GM20000 (cell line): ENCODE data around the gene AMIGO3.

Experiments
- DNase-seq: peaks from one replicate; pipeline ENCODE4 v3.0.0; 2012; ENCODE audit warnings: low spot score
- TF ChIP-seq, protein P1 (sequence below): IDR thresholded peaks from 2 replicates; pipeline ENCODE4 v1.5.1; 2012; ENCODE audit warnings: mild to moderate bottlenecking, control low read depth; ENCODE audit errors: extremely low read depth, missing control alignments

The AMIGO3 gene, protein sequence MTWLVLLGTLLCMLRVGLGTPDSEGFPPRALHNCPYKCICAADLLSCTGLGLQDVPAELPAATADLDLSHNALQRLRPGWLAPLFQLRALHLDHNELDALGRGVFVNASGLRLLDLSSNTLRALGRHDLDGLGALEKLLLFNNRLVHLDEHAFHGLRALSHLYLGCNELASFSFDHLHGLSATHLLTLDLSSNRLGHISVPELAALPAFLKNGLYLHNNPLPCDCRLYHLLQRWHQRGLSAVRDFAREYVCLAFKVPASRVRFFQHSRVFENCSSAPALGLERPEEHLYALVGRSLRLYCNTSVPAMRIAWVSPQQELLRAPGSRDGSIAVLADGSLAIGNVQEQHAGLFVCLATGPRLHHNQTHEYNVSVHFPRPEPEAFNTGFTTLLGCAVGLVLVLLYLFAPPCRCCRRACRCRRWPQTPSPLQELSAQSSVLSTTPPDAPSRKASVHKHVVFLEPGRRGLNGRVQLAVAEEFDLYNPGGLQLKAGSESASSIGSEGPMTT

DNA sequence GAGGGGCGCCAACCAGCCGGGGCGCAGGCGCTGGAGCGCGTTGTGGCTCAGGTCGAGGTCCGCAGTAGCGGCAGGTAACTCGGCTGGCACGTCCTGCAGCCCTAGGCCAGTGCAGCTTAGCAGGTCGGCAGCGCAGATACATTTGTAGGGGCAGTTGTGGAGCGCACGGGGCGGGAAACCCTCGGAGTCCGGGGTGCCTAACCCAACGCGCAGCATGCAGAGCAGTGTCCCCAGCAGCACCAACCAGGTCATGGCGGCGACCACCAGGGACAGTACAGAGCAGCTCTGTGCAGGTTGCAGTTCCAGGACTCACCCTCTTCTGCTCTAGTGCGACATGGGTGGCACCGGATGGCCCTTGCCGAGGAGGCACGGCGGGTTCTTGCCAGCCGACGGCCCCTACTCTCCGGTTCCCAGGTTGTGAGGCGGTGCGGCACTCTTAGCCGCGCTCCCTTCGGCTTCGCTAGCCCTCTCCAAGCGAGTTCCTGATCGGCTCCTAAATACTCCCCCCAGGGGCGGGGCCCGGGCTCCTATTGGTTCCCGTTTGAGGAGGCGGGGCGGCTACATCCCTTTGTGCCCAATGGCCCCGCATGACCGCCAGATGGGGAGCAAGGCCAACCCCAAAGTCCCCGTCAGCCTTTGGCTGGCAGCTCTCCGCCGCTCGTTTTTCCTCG, at the start of gene AMIGO3:
Gene AMIGO3, minus strand, starts transcription at position 471 of the 671 bp plus-strand sequence. Its CDS starts 219 bp downstream, at position 252.
- peak; percentile 97 for DNase-seq
- TF ChIP-seq, protein P1, sequence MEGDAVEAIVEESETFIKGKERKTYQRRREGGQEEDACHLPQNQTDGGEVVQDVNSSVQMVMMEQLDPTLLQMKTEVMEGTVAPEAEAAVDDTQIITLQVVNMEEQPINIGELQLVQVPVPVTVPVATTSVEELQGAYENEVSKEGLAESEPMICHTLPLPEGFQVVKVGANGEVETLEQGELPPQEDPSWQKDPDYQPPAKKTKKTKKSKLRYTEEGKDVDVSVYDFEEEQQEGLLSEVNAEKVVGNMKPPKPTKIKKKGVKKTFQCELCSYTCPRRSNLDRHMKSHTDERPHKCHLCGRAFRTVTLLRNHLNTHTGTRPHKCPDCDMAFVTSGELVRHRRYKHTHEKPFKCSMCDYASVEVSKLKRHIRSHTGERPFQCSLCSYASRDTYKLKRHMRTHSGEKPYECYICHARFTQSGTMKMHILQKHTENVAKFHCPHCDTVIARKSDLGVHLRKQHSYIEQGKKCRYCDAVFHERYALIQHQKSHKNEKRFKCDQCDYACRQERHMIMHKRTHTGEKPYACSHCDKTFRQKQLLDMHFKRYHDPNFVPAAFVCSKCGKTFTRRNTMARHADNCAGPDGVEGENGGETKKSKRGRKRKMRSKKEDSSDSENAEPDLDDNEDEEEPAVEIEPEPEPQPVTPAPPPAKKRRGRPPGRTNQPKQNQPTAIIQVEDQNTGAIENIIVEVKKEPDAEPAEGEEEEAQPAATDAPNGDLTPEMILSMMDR: peak; percentile 21

DNA sequence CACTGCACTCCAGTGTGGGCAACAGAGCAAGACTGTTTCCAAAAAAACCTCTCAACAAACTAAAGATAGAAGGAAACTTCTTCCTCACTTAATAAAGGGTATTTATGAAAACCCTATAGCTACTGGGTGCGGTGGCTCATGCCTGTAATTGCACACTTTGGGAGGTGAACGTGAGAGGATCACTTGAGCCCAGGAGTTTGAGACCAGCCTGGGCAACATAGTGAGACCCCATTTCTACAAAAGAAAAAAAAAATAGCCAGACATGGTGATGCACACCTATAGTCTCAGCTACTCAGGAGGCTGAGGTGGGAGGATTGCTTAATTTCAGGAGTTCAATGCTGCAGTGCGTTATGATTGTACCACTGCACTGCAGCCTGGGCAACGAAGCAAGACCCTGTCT, 44.5 kb upstream of the AMIGO3 start:
- DNase-seq: no peak
- TF ChIP-seq, protein P1: no peak

DNA sequence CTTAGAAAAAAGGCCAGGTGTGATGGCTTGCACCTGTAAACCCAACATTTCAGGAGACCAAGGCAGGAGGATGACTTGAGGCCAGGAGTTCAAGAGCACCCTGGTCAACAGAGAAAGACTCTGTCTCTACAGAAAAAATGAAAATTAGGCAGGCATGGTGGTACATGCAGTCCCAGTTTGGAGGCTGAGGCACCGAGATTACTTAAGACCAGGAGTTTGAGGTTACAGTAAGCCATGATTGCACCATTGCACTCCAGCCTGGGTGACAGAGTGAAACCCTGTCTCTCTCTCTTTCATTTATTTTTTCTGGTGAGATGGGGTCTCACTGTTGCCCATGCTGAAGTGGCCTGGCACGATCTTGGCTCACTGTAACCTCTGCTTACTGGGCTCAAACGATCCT, 42.2 kb upstream of the AMIGO3 start:
- TF ChIP-seq, protein P1: no peak
- DNase-seq: no peak

DNA sequence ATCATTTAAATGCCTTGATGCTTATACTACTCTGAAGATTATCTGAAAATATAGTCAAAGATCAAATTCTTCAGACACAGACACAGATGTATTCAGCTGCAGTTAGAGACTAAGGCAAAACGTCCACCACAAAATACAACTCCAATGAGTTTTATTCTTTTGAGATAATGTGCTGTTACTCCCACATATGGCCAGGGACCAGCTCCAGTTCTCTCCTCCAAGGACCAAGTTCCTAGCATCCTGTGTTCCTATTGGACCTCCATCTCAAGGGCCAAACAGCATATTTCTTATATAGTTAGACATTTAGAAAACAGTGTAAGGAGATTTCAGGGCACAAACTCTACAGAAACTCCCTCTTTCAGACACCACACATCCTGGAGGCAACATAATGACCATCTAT, 39.7 kb upstream of the AMIGO3 start:
- TF ChIP-seq, protein P1: no peak
- DNase-seq: no peak

DNA sequence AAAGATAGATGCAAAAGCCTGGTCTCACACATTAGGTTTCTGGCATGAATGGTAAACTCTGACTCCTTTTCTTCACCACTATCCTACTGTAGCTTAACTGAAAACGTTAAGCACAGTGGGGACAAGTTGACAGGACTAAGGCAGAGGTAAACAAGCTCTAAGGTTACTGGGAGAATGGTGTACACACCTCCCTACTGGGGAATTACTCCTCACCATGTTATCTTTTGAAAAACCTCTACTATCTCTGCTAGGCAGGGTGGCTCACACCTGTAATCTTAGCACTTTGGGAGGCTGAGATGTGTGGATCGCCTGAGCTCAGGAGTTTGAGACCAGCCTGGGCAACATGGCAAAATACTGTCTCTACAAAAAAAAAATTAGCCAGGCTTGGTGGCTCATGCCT, 37.7 kb upstream of the AMIGO3 start:
- TF ChIP-seq, protein P1: no peak
- DNase-seq: no peak

DNA sequence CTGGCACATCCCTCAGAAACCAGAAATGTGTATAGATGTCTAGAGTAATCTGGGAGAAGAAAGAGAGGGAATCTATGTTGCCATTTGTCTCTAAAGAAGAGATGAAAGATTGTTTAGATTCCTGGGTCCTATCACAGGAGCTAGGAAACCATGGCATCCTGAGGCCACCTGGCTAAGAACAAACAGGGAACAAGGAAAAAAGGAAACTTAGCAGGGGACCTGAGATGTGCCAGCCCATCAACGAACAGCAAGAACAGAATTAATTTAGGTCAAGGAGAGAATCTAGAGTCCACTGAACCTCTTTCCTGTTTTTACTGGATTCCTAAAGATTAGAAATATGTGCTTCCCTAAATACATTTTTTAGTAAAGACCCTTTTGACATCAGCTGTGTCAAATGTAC, 36.6 kb upstream of the AMIGO3 start:
- TF ChIP-seq, protein P1: no peak

DNA sequence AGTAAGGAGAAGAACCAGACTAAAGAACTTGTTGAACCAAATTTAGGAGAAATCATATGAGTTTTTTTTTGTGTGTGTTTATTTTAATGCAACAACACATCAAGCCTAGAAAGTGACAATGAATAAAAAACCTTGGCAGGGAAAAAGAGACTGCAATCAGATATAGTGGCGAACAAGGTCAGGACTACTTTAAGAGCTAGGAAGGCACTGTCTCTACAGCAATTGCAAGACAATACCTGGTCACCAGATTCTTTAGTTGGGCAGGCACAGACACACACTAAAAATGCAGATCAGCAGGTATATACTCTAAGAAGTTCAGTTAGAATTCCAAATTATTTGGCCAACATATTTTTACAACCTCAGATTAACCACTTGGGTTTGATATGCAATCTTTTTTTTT, 35.1 kb upstream of the AMIGO3 start:
- no peak for DNase-seq
- TF ChIP-seq, protein P1: no peak

More for the DNA sequence above, 36.6 kb upstream of the AMIGO3 start:
- no peak for DNase-seq
